H1 (cell line): ENCODE measurements around the gene NR2F1-AS1. TPM values are rescaled to one million over a fixed set of nuclear protein-coding genes. Genes with fewer than 3 reads are reported as not detected.
A peak's percentile ranks its signal among the peaks of the same experiment; 100 is the strongest.

ENCODE experiments used
- CTCF ChIA-PET: fragments of 300-600 bp; sonication (Branson Sonifier 250); formaldehyde crosslinking; loops from one replicate; lab custom pipeline; 2021; ENCODE audit not compliant: partially characterized antibody; lab: Charles Lee
- POLR2A ChIA-PET: fragments of 300-600 bp; sonication (Branson Sonifier 250); formaldehyde crosslinking; loops from one replicate; lab custom pipeline; 2021; ENCODE audit warnings: inconsistent platforms; ENCODE audit not compliant: partially characterized antibody; lab: Charles Lee
- DNase-seq, 2 experiments: peaks; one replicate each; pipeline versions ENCODE4 v3.0.0 to v3.0.0-alpha.2; 2010 to 2022; ENCODE audit warnings: low spot score in 2 of 2, low read depth in 1 of 2, mixed read lengths in 1 of 2
- FAIRE-seq: peaks from 2 replicates; lab custom pipeline; 2011; peaks lifted over from hg19 to GRCh38; lab: Jason Lieb, UNC
- H2AFZ ChIP-seq: 2 replicates; pipeline ENCODE4 v1.8.1; 2012; ENCODE audit warnings: low read length, inconsistent platforms
- H2AK5ac ChIP-seq: 2 replicates; pipeline ENCODE4 v1.6.1; 2013; ENCODE audit warnings: low read depth, low read length
- H2BK120ac ChIP-seq: replicated peaks from 2 replicates; pipeline ENCODE3; 2013; ENCODE audit warnings: low read depth, low read length, inconsistent platforms
- H2BK12ac ChIP-seq: 2 replicates; pipeline ENCODE4 v1.6.1; 2013; ENCODE audit warnings: low read depth, low read length
- H2BK15ac ChIP-seq: 2 replicates; pipeline ENCODE4 v1.6.1; 2013; ENCODE audit warnings: low read length
- H2BK20ac ChIP-seq: 2 replicates; pipeline ENCODE4 v1.6.1; 2013; ENCODE audit warnings: low read length
- H2BK5ac ChIP-seq: 2 replicates; pipeline ENCODE4 v1.6.1; 2013; ENCODE audit warnings: low read depth, low read length
- H3K14ac ChIP-seq: 2 replicates; pipeline ENCODE4 v1.6.1; 2013; ENCODE audit warnings: inconsistent platforms; ENCODE audit not compliant: insufficient read length
- H3K18ac ChIP-seq: 2 replicates; pipeline ENCODE4 v1.6.1; 2013; ENCODE audit warnings: low read length; ENCODE audit errors: extremely low read depth
- H3K23ac ChIP-seq: 2 replicates; pipeline ENCODE4 v1.6.1; 2013; ENCODE audit warnings: inconsistent platforms; ENCODE audit not compliant: insufficient read length
- H3K23me2 ChIP-seq: 2 replicates; pipeline ENCODE4 v1.6.1; 2013; ENCODE audit warnings: low read depth, low read length
- H3K27ac ChIP-seq: 2 replicates; pipeline ENCODE4 v1.6.1; 2011; ENCODE audit warnings: low read depth, low read length, inconsistent platforms
- H3K27me3 ChIP-seq, 4 experiments: replicated peaks in 1 of 4; 1 replicate in 1 of 4; 2 replicates in 3 of 4; pipeline versions ENCODE4 v1.6.1 to v1.8.1; 2011 to 2013; ENCODE audit warnings: low read length in 3 of 4, mild to moderate bottlenecking in 3 of 4, inconsistent platforms in 2 of 4, mixed read lengths in 2 of 4, moderate library complexity in 1 of 4; ENCODE audit not compliant: control insufficient read depth in 3 of 4, insufficient read depth in 3 of 4; ENCODE audit errors: extremely low read depth in 1 of 4
- H3K36me3 ChIP-seq, 4 experiments: 2 replicates each; pipeline versions ENCODE4 v1.6.1 to v1.8.1; 2011 to 2013; ENCODE audit warnings: mild to moderate bottlenecking in 4 of 4, low read length in 3 of 4, moderate library complexity in 2 of 4, control low read depth in 1 of 4, inconsistent platforms in 1 of 4; ENCODE audit not compliant: insufficient read depth in 4 of 4, control insufficient read depth in 2 of 4
- H3K4ac ChIP-seq: replicated peaks from 2 replicates; pipeline ENCODE3; 2013; ENCODE audit warnings: low read length, low read depth, mixed read lengths, inconsistent platforms; ENCODE audit not compliant: insufficient read length
- H3K4me1 ChIP-seq, 4 experiments: replicated peaks in 1 of 4; 1 replicate in 1 of 4; 2 replicates in 3 of 4; pipeline versions ENCODE4 v1.6.1 to v1.8.1; 2011 to 2013; ENCODE audit warnings: low read length in 3 of 4, inconsistent platforms in 2 of 4, mixed read lengths in 1 of 4; ENCODE audit not compliant: insufficient read depth in 4 of 4, control insufficient read depth in 3 of 4
- H3K4me2 ChIP-seq, 2 experiments: 2 replicates each; pipeline versions ENCODE4 v1.6.1 to v1.8.1; 2011 to 2013; ENCODE audit warnings: low read depth in 2 of 2, low read length in 2 of 2, control low read depth in 1 of 2, inconsistent platforms in 1 of 2, mild to moderate bottlenecking in 1 of 2; ENCODE audit not compliant: insufficient read depth in 1 of 2
- H3K4me3 ChIP-seq, 4 experiments: fragments of 200-600, 300-600 bp in 1 of 4; sonication (generic), shearing (Covaris generic), sonication (Bioruptor Twin) in 1 of 4; 2 replicates each; pipeline versions ENCODE4 v1.5.1 to v1.8.1; 2011 to 2016; ENCODE audit warnings: low read length in 4 of 4, low read depth in 3 of 4, control low read depth in 2 of 4, inconsistent platforms in 2 of 4, mild to moderate bottlenecking in 2 of 4, mixed read lengths in 1 of 4, moderate library complexity in 1 of 4; ENCODE audit not compliant: insufficient read depth in 2 of 4; ENCODE audit errors: extremely low read depth in 1 of 4
- H3K56ac ChIP-seq: replicated peaks from 2 replicates; pipeline ENCODE3; 2013; ENCODE audit warnings: low read depth, mild to moderate bottlenecking, mixed read lengths, low read length, inconsistent platforms; ENCODE audit not compliant: insufficient read length
- H3K79me1 ChIP-seq: 2 replicates; pipeline ENCODE4 v1.6.1; 2013; ENCODE audit warnings: low read depth, low read length, control low read depth
- H3K79me2 ChIP-seq, 2 experiments: 2 replicates each; pipeline versions ENCODE4 v1.6.1 to v1.8.1; 2012 to 2013; ENCODE audit warnings: low read length in 2 of 2, mild to moderate bottlenecking in 2 of 2, inconsistent platforms in 1 of 2; ENCODE audit not compliant: insufficient read depth in 2 of 2, control insufficient read depth in 1 of 2
- H3K9ac ChIP-seq, 4 experiments: replicated peaks in 1 of 4; 1 replicate in 1 of 4; 2 replicates in 3 of 4; pipeline versions ENCODE4 v1.6.1 to v1.8.1; 2011 to 2013; ENCODE audit warnings: low read depth in 3 of 4, low read length in 3 of 4, control low read depth in 2 of 4, mild to moderate bottlenecking in 2 of 4, moderate library complexity in 2 of 4, inconsistent platforms in 1 of 4; ENCODE audit errors: extremely low read depth in 1 of 4
- H3K9me3 ChIP-seq, 2 experiments: 2 replicates each; pipeline versions ENCODE4 v1.6.1 to v1.8.1; 2012 to 2013; ENCODE audit warnings: mild to moderate bottlenecking in 2 of 2, moderate library complexity in 2 of 2, control low read depth in 1 of 2, inconsistent platforms in 1 of 2, low read depth in 1 of 2, low read length in 1 of 2, mixed read lengths in 1 of 2; ENCODE audit not compliant: insufficient read depth in 2 of 2
- H4K20me1 ChIP-seq, 2 experiments: replicated peaks in 1 of 2; 2 replicates each; pipeline versions ENCODE3 to v1.8.1; 2011 to 2013; ENCODE audit warnings: inconsistent platforms in 2 of 2, low read length in 2 of 2, mild to moderate bottlenecking in 1 of 2; ENCODE audit not compliant: insufficient read depth in 2 of 2, control insufficient read depth in 1 of 2
- H4K5ac ChIP-seq: 2 replicates; pipeline ENCODE4 v1.6.1; 2013; ENCODE audit warnings: low read length, low read depth, mixed read lengths, inconsistent platforms; ENCODE audit not compliant: insufficient read length
- H4K8ac ChIP-seq: 2 replicates; pipeline ENCODE4 v1.8.0; 2013; ENCODE audit warnings: mild to moderate bottlenecking, moderate library complexity, low read length, inconsistent platforms; ENCODE audit not compliant: insufficient read depth; ENCODE audit errors: extremely low read depth
- H4K91ac ChIP-seq: replicated peaks from 2 replicates; pipeline ENCODE3; 2013; ENCODE audit warnings: low read length, mixed read lengths, inconsistent platforms; ENCODE audit not compliant: insufficient read length
- CEBPB ChIP-seq: IDR thresholded peaks from 2 replicates; pipeline ENCODE4 v1.6.1; 2012; ENCODE audit warnings: low read depth, low read length
- CTCF ChIP-seq, 3 experiments: IDR thresholded peaks; 1 replicate in 2 of 3; 2 replicates in 1 of 3; pipeline versions ENCODE4 v1.5.1 to v1.6.1; 2011; ENCODE audit warnings: low read length in 3 of 3, mild to moderate bottlenecking in 3 of 3, inconsistent platforms in 2 of 3, low read depth in 1 of 3, moderate library complexity in 1 of 3; ENCODE audit not compliant: insufficient read depth in 1 of 3; ENCODE audit errors: control extremely low read depth in 1 of 3
- WGBS, 2 experiments: shearing (Covaris generic) in 1 of 2; methylation state at CpG; one replicate each; pipeline versions ENCODE4 v1.1.6 to v1.1.7; 2013 to 2015; ENCODE audit warnings: low lambda C conversion rate in 2 of 2, mixed read lengths in 2 of 2, inconsistent platforms in 1 of 2, low coverage in 1 of 2, missing lambda C conversion rate in 1 of 2; ENCODE audit not compliant: insufficient replicate concordance in 2 of 2, insufficient coverage in 1 of 2, insufficient read length in 1 of 2; ENCODE audit errors: extremely low coverage in 1 of 2, missing lambda C conversion rate in 1 of 2; 5-methylcytosine and 5-hydroxymethylcytosine counted together
- polyA plus RNA-seq, 7 experiments: library from polyadenylated mRNA; depleted of rRNA in 3 of 7; stranded (reverse) in 5 of 7; unstranded in 2 of 7; fragments of >200 nt in 5 of 7; fragments of 200-250 nt in 2 of 7; gene quantifications; 1 replicate in 5 of 7; 2 replicates in 1 of 7; 4 replicates in 1 of 7; pipeline versions ENCODE4 v1.2.1 to v1.2.3, GENCODE V29; 2011 to 2013; ENCODE audit warnings: missing spikeins in 2 of 7, mixed read lengths in 2 of 7
- total RNA-seq: library from RNA; stranded (reverse); fragmentation: NEBNext Ultra II Directional; extraction: Animal tissue kit (Norgen Biotek cat#: 25700); gene quantifications from 2 replicates; pipeline ENCODE4 v1.2.1, GENCODE V29; 2021

Gene NR2F1-AS1
- total and polyA plus RNA-seq, 2 of the 8 experiments (the other 6 are each of a cell fraction or from before 2014, with no cell fraction given): 1.6 to 5.6 TPM

DNA sequence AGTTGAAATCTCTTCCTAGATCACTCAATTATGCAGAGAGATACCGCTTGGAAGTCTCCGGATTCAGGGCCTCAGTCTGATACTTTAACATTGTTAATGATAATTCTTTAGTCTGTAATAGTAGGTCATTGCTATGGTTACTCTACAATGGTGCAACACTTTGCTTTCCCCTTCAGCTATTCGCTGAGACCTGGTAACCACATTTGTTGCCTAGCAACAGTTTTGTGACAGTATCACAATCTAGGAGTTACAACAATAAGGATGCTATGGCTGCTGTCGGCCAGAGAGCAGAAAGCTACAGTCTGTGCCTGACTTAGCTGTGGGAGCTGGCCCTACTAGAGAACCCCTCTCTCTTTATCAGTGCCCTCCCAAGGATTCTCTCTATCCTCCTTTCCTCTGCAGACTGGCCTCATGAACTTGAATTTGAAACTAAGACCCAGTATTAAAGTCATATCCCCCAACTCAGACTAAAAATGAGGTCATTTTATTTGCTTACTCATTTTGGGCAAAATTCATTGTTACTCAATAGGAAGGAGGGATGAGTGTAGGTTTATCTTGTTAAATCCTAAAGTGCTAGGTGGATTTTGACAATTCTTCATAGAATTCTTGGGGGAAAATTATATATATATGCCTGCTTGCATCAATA, 41.3 kb upstream of the NR2F1-AS1 start:
- no peak overlapping the region for H3K18ac ChIP-seq
- FAIRE-seq (peak; percentile 48), DNase-seq (no peak)
- H3K36me3 ChIP-seq: no peaks in the 10 kb centered on the region
- H3K23me2 ChIP-seq: peaks cover 8% of the 10 kb centered on the region; the same call in 1 of the 2 replicates
- no peak overlapping the region for H3K56ac ChIP-seq
- H3K4me1 ChIP-seq: peaks cover 0 to 5% (median 2%) of the 10 kb centered on the region in 4 experiments; a peak in 3 of 7 replicates
- H4K20me1 ChIP-seq: peaks cover 5 to 6% of the 10 kb centered on the region in 2 experiments
- H3K27ac ChIP-seq: no peak overlapping the region
- H4K91ac ChIP-seq: no peak overlapping the region
- H4K8ac ChIP-seq: no peak overlapping the region
- no peak overlapping the region for H2BK120ac ChIP-seq
- H3K4ac ChIP-seq: no peak overlapping the region
- H2AFZ ChIP-seq: no peak overlapping the region
- H3K79me2 ChIP-seq: no peaks in the 10 kb centered on the region
- no peak overlapping the region for H3K4me3 ChIP-seq
- H3K23ac ChIP-seq: no peak overlapping the region
- no peak overlapping the region for H4K5ac ChIP-seq
- TF ChIP-seq CTCF (IDR thresholded peaks at IDR 0.05; ENCODE audit: control extremely low read depth in 1 of 3, insufficient read depth in 1 of 3, low read depth in 1 of 3, low read length in 3 of 3): no peak
- TF ChIP-seq CEBPB: 0 out of 2 replicates have a peak, but pooled peaks have one; percentile 52
- 41% methylated on average over 4 of the region's 4 CpGs; no CpG with 5 or more reads in 1 of the 2 experiments for WGBS, 2 experiments
- no peak overlapping the region for H2AK5ac ChIP-seq
- no peak overlapping the region for H2BK20ac ChIP-seq
- no peak overlapping the region for H3K14ac ChIP-seq
- peak overlapping the region in 1 of 2 experiments; percentile 83; a peak in 1 of 4 replicates for H3K4me2 ChIP-seq
- H3K9ac ChIP-seq: no peak overlapping the region
- POLR2A ChIA-PET: interaction anchor here (0.6 to 1.5 kb wide), 2 partner anchors 13 to 20 kb away, joined by 3 to 6 read pairs; no protein-coding TSS in a partner anchor
- no peak overlapping the region for H2BK15ac ChIP-seq
- peaks cover 16 to 52% (median 34%) of the 10 kb centered on the region in 4 experiments for H3K27me3 ChIP-seq
- CTCF ChIA-PET: interaction anchor here (0.9 to 5.8 kb wide), 7 partner anchors 8 to 178 kb away, joined by 3 to 29 read pairs (median 3); no protein-coding TSS in a partner anchor
- no peak overlapping the region for H2BK5ac ChIP-seq
- H3K9me3 ChIP-seq: no peaks in the 10 kb centered on the region
- H2BK12ac ChIP-seq: no peak overlapping the region
- H3K79me1 ChIP-seq: no peaks in the 10 kb centered on the region
